Parathyroid adenoma (tissue), 2 donors: ENCODE data around the gene DTX3.

Experiments
- H2AFZ ChIP-seq: fragments of 300-600 bp; sonication (generic); one replicate; pipeline ENCODE4 v1.7.0; 2017; ENCODE audit warnings: antibody characterized with exemption, mild to moderate bottlenecking
- H3K27ac ChIP-seq: fragments of 300-600 bp; sonication (generic); one replicate; pipeline ENCODE4 v1.7.0; 2017
- H3K27me3 ChIP-seq: fragments of 300-600 bp; sonication (generic); one replicate; pipeline ENCODE4 v1.7.0; 2017; ENCODE audit warnings: low read length; ENCODE audit not compliant: control insufficient read depth, insufficient read depth
- H3K36me3 ChIP-seq: fragments of 300-600 bp; sonication (generic); one replicate; pipeline ENCODE4 v1.7.0; 2017; ENCODE audit warnings: low read length; ENCODE audit not compliant: control insufficient read depth, insufficient read depth
- H3K4me1 ChIP-seq: fragments of 300-600 bp; sonication (generic); one replicate; pipeline ENCODE4 v1.7.0; 2017; ENCODE audit warnings: control low read depth
- H3K4me2 ChIP-seq: fragments of 300-600 bp; sonication (generic); one replicate; pipeline ENCODE4 v1.7.0; 2017; ENCODE audit warnings: low read length
- H3K4me3 ChIP-seq: fragments of 300-600 bp; sonication (generic); one replicate; pipeline ENCODE4 v1.7.0; 2017; ENCODE audit warnings: low read depth, low read length
- H3K79me2 ChIP-seq: fragments of 300-600 bp; sonication (generic); one replicate; pipeline ENCODE4 v1.7.0; 2017; ENCODE audit warnings: control low read depth
- H3K9ac ChIP-seq: fragments of 300-600 bp; sonication (generic); one replicate; pipeline ENCODE4 v1.7.0; 2017; ENCODE audit warnings: mild to moderate bottlenecking
- H3K9me3 ChIP-seq: fragments of 300-600 bp; sonication (generic); one replicate; pipeline ENCODE4 v1.7.0; 2017; ENCODE audit warnings: low read length; ENCODE audit not compliant: control insufficient read depth
- CTCF ChIP-seq: fragments of 300-600 bp; sonication (generic); IDR thresholded peaks from one replicate; pipeline ENCODE4 v1.7.0; 2017; ENCODE audit warnings: antibody characterized with exemption, mild to moderate bottlenecking
- donor health status: primary hyperparathyroidism.

Gene DTX3

GRCh38 chr12:57614178-57614947 is 9.7 kb downstream of the DTX3 start:
- no peak for TF ChIP-seq CTCF
- Histone ChIP-seq H3K4me3 (no peak overlapping the region), H3K27me3 (no peaks in the 10 kb centered on the region), H3K9ac (no peak overlapping the region), H3K36me3 (no peaks in the 10 kb centered on the region), H3K4me2 (no peak overlapping the region), H3K4me1 (peaks cover 10% of the 10 kb centered on the region), H3K27ac (no peak overlapping the region), H3K79me2 (no peaks in the 10 kb centered on the region), H2AFZ (no peak overlapping the region), H3K9me3 (no peaks in the 10 kb centered on the region)

- Histone ChIP-seq H2AFZ (no peak overlapping the region), H3K27me3 (no peaks in the 10 kb centered on the region), H3K4me3 (no peak overlapping the region)
These were observed 10.4 kb downstream of the DTX3 start for GRCh38 chr12:57614948-57615500.

GRCh38 chr12:57615637-57616036 is 11.0 kb downstream of the DTX3 start:
- Histone ChIP-seq H3K4me2 (no peak overlapping the region), H3K4me1 (peaks cover 10% of the 10 kb centered on the region), H3K4me3 (no peak overlapping the region), H2AFZ (no peak overlapping the region), H3K27me3 (no peaks in the 10 kb centered on the region), H3K79me2 (no peaks in the 10 kb centered on the region), H3K27ac (no peak overlapping the region), H3K9me3 (no peaks in the 10 kb centered on the region), H3K9ac (no peak overlapping the region), H3K36me3 (no peaks in the 10 kb centered on the region)
- TF ChIP-seq CTCF: no peak

More at GRCh38 chr12:57614948-57615500, 10.4 kb downstream of the DTX3 start:
- Histone ChIP-seq H3K9ac (no peak overlapping the region), H3K9me3 (no peaks in the 10 kb centered on the region), H3K27ac (no peak overlapping the region), H3K79me2 (no peaks in the 10 kb centered on the region), H3K4me1 (peaks cover 10% of the 10 kb centered on the region), H3K36me3 (no peaks in the 10 kb centered on the region), H3K4me2 (no peak overlapping the region)
- TF ChIP-seq CTCF: no peak

GRCh38 chr12:57616383-57617101 is 11.9 kb downstream of the DTX3 start:
- H2AFZ ChIP-seq: no peak overlapping the region
- H3K4me1 ChIP-seq: peaks cover 10% of the 10 kb centered on the region
- no peaks in the 10 kb centered on the region for H3K36me3 ChIP-seq
- H3K9me3 ChIP-seq: no peaks in the 10 kb centered on the region
- no peak overlapping the region for H3K27ac ChIP-seq
- no peak overlapping the region for H3K9ac ChIP-seq
- no peaks in the 10 kb centered on the region for H3K79me2 ChIP-seq
- H3K27me3 ChIP-seq: peaks cover 6% of the 10 kb centered on the region
- TF ChIP-seq CTCF: no peak
- H3K4me2 ChIP-seq: no peak overlapping the region
- H3K4me3 ChIP-seq: no peak overlapping the region
